Measurements from ENCODE around the gene CCDC12.

DNA sequence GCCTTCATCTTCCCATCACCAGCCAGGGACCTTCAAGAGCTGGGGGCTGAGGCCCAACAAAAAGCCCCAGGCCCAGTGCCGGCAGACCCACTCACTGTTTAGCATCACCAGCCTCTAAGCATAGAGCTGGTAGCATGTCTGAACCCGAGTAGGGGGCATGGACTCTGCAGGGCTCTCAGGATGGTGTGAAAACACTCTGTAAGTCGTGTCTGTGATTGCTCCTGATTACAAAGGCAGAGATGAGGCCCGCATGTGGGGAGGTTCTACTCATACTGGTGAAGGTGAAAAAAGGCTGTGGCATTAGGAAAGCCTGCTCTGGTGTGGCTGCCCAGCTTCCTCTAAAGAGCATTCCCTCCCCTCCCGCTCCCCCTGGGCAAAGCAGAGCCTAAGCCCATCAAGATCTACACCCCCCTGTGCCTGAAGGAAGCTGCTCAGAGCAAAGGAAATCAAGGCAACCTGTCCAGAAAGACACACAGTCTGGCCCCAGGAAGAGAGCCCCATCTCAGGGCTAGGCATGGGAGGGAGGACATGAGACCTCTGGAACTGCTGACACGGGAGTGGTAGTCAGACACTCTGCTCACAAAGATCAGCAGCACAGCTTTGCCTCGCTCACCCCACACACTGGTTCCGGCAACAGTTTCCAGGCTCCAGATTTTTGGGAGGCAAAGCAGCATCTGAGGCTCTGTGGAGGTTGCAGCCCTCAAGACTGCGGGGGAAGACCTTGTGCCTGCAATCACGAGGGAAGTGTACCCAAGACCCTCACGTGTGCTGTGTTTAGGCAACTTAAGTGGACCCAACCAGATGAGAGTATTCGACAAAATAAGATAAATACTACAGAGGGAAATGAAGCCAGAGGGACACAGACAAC is 36.7 kb downstream of the CCDC12 start:
- TF ChIP-seq POLR2AphosphoS5 (IDR thresholded peaks at IDR 0.05; ENCODE audit: low read depth, low read length) (no peak), EZH2 (IDR thresholded peaks at IDR 0.05) (no peak), SRF (IDR thresholded peaks at IDR 0.05; ENCODE audit: low read depth) (no peak), ELF1 (IDR thresholded peaks at IDR 0.05; ENCODE audit: borderline replicate concordance, low read depth) (no peak), POLR2A (IDR thresholded peaks at IDR 0.05; ENCODE audit: borderline replicate concordance, extremely low read depth, insufficient read depth, insufficient read length) (no peak), EZH2phosphoT487 (IDR thresholded peaks at IDR 0.05; ENCODE audit: borderline replicate concordance) (no peak), JUND (IDR thresholded peaks at IDR 0.05) (no peak), YY1 (IDR thresholded peaks at IDR 0.05; ENCODE audit: extremely low read depth, insufficient replicate concordance, low read depth, low read length) (no peak)
- TF ChIP-seq, protein P1, sequence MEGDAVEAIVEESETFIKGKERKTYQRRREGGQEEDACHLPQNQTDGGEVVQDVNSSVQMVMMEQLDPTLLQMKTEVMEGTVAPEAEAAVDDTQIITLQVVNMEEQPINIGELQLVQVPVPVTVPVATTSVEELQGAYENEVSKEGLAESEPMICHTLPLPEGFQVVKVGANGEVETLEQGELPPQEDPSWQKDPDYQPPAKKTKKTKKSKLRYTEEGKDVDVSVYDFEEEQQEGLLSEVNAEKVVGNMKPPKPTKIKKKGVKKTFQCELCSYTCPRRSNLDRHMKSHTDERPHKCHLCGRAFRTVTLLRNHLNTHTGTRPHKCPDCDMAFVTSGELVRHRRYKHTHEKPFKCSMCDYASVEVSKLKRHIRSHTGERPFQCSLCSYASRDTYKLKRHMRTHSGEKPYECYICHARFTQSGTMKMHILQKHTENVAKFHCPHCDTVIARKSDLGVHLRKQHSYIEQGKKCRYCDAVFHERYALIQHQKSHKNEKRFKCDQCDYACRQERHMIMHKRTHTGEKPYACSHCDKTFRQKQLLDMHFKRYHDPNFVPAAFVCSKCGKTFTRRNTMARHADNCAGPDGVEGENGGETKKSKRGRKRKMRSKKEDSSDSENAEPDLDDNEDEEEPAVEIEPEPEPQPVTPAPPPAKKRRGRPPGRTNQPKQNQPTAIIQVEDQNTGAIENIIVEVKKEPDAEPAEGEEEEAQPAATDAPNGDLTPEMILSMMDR (IDR thresholded peaks at IDR 0.05 in 2 of 3, conservative IDR thresholded peaks at IDR 0.05 in 1 of 3; ENCODE audit: borderline replicate concordance in 1 of 3, insufficient read depth in 1 of 3, low read depth in 2 of 3, low read length in 2 of 3), result no peak
- TF ChIP-seq, protein P2, sequence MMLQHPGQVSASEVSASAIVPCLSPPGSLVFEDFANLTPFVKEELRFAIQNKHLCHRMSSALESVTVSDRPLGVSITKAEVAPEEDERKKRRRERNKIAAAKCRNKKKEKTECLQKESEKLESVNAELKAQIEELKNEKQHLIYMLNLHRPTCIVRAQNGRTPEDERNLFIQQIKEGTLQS (IDR thresholded peaks at IDR 0.05), result no peak
- TF ChIP-seq, protein P3, sequence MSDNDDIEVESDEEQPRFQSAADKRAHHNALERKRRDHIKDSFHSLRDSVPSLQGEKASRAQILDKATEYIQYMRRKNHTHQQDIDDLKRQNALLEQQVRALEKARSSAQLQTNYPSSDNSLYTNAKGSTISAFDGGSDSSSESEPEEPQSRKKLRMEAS (IDR thresholded peaks at IDR 0.05), result no peak
